WTC11 (cell line): ENCODE data around the gene CNTNAP5. TPM values are rescaled to one million over a fixed set of nuclear protein-coding genes. Genes with fewer than 3 reads are reported as not detected.

ENCODE experiments used
- ATAC-seq: fragments of 200-7000 bp; cut with Tn5 transposase; 2 replicates; pipeline ENCODE4 v1.10.0; 2021; ENCODE audit warnings: mild to moderate bottlenecking, moderate library complexity
- CTCF ChIA-PET: fragments of 300-600 bp; sonication (Branson Sonifier 250); formaldehyde crosslinking; loops from one replicate; lab custom pipeline; 2021; ENCODE audit warnings: antibody characterized with exemption; lab: Charles Lee
- POLR2A ChIA-PET: fragments of 350-600 bp; sonication (Branson Sonifier 250); formaldehyde crosslinking; loops from one replicate; lab custom pipeline; 2021; ENCODE audit warnings: antibody characterized with exemption; lab: Charles Lee
- DNase-seq: peaks from one replicate; pipeline ENCODE4 v3.0.0; 2021; ENCODE audit warnings: low spot score
- H3K27ac Mint-ChIP-seq: 2 replicates; pipeline ENCODE4 v1.8.0; 2021; ENCODE audit warnings: mixed read lengths
- H3K27me3 Mint-ChIP-seq: 2 replicates; pipeline ENCODE4 v1.8.0; 2021; ENCODE audit warnings: low read depth, mild to moderate bottlenecking, moderate library complexity, mixed read lengths
- H3K36me3 Mint-ChIP-seq: 2 replicates; pipeline ENCODE4 v1.8.0; 2021; ENCODE audit warnings: mixed read lengths
- H3K4me1 Mint-ChIP-seq: 2 replicates; pipeline ENCODE4 v1.8.0; 2022; ENCODE audit warnings: mixed read lengths
- H3K4me3 Mint-ChIP-seq: 2 replicates; pipeline ENCODE4 v1.8.0; 2021; ENCODE audit warnings: mild to moderate bottlenecking, moderate library complexity, mixed read lengths
- H3K9me3 Mint-ChIP-seq: 2 replicates; pipeline ENCODE4 v1.8.0; 2021; ENCODE audit warnings: mixed read lengths
- AR ChIP-seq: fragments of 250-450 bp; sonication (Bioruptor Pico); IDR thresholded peaks from 2 replicates; pipeline ENCODE4 v1.9.0; 2021; ENCODE audit warnings: mild to moderate bottlenecking
- ATF1 ChIP-seq: sonication (generic); formaldehyde crosslinking; IDR thresholded peaks from 2 replicates; pipeline ENCODE4 v1.8.1; 2023; ENCODE audit warnings: mild to moderate bottlenecking, moderate library complexity, missing genetic modification reagents
- E2F1 ChIP-seq: sonication (generic); formaldehyde crosslinking; IDR thresholded peaks from 2 replicates; pipeline ENCODE4 v1.8.0; 2022; ENCODE audit warnings: mild to moderate bottlenecking, missing genetic modification reagents
- EMX1 ChIP-seq: fragments of 250-450 bp; sonication (Bioruptor Pico); IDR thresholded peaks from 2 replicates; pipeline ENCODE4 v1.8.0; 2021; ENCODE audit warnings: mild to moderate bottlenecking
- GRHL2 ChIP-seq: fragments of 250-450 bp; sonication (Bioruptor Pico); IDR thresholded peaks from 2 replicates; pipeline ENCODE4 v1.8.0; 2022; ENCODE audit warnings: mild to moderate bottlenecking, moderate library complexity; ENCODE audit not compliant: insufficient replicate concordance, severe bottlenecking
- IRF2 ChIP-seq: sonication (generic); formaldehyde crosslinking; IDR thresholded peaks from 2 replicates; pipeline ENCODE4 v1.8.0; 2022; ENCODE audit warnings: low read depth, missing genetic modification reagents, borderline replicate concordance
- NR2C2 ChIP-seq: sonication (generic); formaldehyde crosslinking; IDR thresholded peaks from 2 replicates; pipeline ENCODE4 v1.8.0; 2022; ENCODE audit warnings: mild to moderate bottlenecking, missing genetic modification reagents
- RELA ChIP-seq: sonication (generic); formaldehyde crosslinking; IDR thresholded peaks from 2 replicates; pipeline ENCODE4 v1.8.1; 2022; ENCODE audit warnings: missing genetic modification reagents, mild to moderate bottlenecking, borderline replicate concordance
- TEAD1 ChIP-seq: sonication (generic); formaldehyde crosslinking; IDR thresholded peaks from 2 replicates; pipeline ENCODE4 v1.8.0; 2022; ENCODE audit warnings: mild to moderate bottlenecking, missing genetic modification reagents
- TEAD4 ChIP-seq: sonication (generic); formaldehyde crosslinking; IDR thresholded peaks from 2 replicates; pipeline ENCODE4 v1.8.0; 2022; ENCODE audit warnings: mild to moderate bottlenecking, missing genetic modification reagents
- ZNF138 ChIP-seq: sonication (generic); formaldehyde crosslinking; conservative IDR thresholded peaks from 2 replicates; pipeline ENCODE4 v1.8.1; 2022; ENCODE audit warnings: mild to moderate bottlenecking, moderate library complexity, missing genetic modification reagents
- ZNF219 ChIP-seq: sonication (generic); formaldehyde crosslinking; IDR thresholded peaks from 2 replicates; pipeline ENCODE4 v1.8.0; 2023; ENCODE audit warnings: missing genetic modification reagents, mild to moderate bottlenecking, borderline replicate concordance
- ZNF232 ChIP-seq: sonication (generic); formaldehyde crosslinking; IDR thresholded peaks from 2 replicates; pipeline ENCODE4 v1.8.0; 2022; ENCODE audit warnings: mild to moderate bottlenecking, missing genetic modification reagents
- ZNF317 ChIP-seq: sonication (generic); formaldehyde crosslinking; IDR thresholded peaks from 2 replicates; pipeline ENCODE4 v1.8.1; 2023; ENCODE audit warnings: low read depth, mild to moderate bottlenecking, moderate library complexity, missing genetic modification reagents, borderline replicate concordance
- total RNA-seq: library from RNA; stranded (reverse); gene quantifications from 3 replicates; pipeline ENCODE4 v1.2.3, GENCODE V29; 2021
- TF ChIP-seq, protein P1 (sequence below): sonication (generic); formaldehyde crosslinking; IDR thresholded peaks from 2 replicates; pipeline ENCODE4 v1.8.0; 2023; ENCODE audit warnings: mild to moderate bottlenecking, missing genetic modification reagents
- TF ChIP-seq, protein P2 (sequence below): fragments of 250-450 bp; sonication (Bioruptor Pico); IDR thresholded peaks from 2 replicates; pipeline ENCODE4 v2.1.2; 2022; ENCODE audit warnings: mild to moderate bottlenecking, moderate library complexity
- TF ChIP-seq, protein P3 (sequence below): fragments of 250-450 bp; sonication (Bioruptor Pico); IDR thresholded peaks from 2 replicates; pipeline ENCODE4 v1.9.0; 2021; ENCODE audit warnings: mild to moderate bottlenecking

CNTNAP5 gene
- total RNA-seq, 1 experiment from 2014 or later, result 0.22 TPM

GRCh38 chr2:124120246-124120645 is 95.2 kb downstream of the CNTNAP5 start (continued):
- TF ChIP-seq RELA (CRISPR knock-in tag) (no peak), ZNF138 (no peak), NR2C2 (CRISPR knock-in tag) (no peak), E2F1 (CRISPR knock-in tag) (no peak), GRHL2 (CRISPR knock-in tag) (no peak), EMX1 (CRISPR knock-in tag) (no peak), TEAD1 (CRISPR knock-in tag) (no peak)

DNA sequence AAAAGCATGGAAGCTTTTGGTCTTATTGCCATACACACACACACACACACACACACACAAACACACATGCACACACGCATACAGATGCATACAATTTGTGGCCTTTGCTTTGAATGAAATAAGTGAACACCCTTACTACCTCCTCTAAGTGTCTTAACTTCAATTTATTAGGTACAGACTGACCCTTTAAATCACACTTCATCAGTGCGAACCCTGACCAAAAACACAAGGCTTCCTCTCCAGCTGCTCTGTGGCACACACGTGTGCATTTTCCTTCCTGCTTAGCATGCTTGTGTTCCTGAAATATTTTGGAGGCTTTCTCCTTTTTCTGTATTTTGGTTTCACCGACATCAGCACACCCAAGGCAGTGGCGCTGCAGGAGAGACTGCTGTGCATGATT is 96.0 kb downstream of the CNTNAP5 start:
- ChIA-PET CTCF (no interaction called here), POLR2A (no interaction called here)
- no peak for ATAC-seq
- TF ChIP-seq ZNF317 (CRISPR knock-in tag) (no peak), AR (no peak), ZNF232 (CRISPR knock-in tag) (no peak), TEAD4 (CRISPR knock-in tag) (no peak), ATF1 (CRISPR knock-in tag) (no peak), ZNF219 (CRISPR knock-in tag) (no peak), IRF2 (no peak)
- TF ChIP-seq, protein P1, sequence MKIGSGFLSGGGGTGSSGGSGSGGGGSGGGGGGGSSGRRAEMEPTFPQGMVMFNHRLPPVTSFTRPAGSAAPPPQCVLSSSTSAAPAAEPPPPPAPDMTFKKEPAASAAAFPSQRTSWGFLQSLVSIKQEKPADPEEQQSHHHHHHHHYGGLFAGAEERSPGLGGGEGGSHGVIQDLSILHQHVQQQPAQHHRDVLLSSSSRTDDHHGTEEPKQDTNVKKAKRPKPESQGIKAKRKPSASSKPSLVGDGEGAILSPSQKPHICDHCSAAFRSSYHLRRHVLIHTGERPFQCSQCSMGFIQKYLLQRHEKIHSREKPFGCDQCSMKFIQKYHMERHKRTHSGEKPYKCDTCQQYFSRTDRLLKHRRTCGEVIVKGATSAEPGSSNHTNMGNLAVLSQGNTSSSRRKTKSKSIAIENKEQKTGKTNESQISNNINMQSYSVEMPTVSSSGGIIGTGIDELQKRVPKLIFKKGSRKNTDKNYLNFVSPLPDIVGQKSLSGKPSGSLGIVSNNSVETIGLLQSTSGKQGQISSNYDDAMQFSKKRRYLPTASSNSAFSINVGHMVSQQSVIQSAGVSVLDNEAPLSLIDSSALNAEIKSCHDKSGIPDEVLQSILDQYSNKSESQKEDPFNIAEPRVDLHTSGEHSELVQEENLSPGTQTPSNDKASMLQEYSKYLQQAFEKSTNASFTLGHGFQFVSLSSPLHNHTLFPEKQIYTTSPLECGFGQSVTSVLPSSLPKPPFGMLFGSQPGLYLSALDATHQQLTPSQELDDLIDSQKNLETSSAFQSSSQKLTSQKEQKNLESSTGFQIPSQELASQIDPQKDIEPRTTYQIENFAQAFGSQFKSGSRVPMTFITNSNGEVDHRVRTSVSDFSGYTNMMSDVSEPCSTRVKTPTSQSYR, result no peak
- TF ChIP-seq, protein P2, sequence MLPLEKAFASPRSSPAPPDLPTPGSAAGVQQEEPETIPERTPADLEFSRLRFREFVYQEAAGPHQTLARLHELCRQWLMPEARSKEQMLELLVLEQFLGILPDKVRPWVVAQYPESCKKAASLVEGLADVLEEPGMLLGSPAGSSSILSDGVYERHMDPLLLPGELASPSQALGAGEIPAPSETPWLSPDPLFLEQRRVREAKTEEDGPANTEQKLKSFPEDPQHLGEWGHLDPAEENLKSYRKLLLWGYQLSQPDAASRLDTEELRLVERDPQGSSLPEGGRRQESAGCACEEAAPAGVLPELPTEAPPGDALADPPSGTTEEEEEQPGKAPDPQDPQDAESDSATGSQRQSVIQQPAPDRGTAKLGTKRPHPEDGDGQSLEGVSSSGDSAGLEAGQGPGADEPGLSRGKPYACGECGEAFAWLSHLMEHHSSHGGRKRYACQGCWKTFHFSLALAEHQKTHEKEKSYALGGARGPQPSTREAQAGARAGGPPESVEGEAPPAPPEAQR, result no peak
- TF ChIP-seq, protein P3, sequence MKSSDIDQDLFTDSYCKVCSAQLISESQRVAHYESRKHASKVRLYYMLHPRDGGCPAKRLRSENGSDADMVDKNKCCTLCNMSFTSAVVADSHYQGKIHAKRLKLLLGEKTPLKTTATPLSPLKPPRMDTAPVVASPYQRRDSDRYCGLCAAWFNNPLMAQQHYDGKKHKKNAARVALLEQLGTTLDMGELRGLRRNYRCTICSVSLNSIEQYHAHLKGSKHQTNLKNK (CRISPR knock-in tag), result no peak
- Mint-ChIP-seq H3K9me3 (peaks cover 36% of the 10 kb centered on the region), H3K36me3 (peaks cover 28% of the 10 kb centered on the region), H3K4me3 (no peak overlapping the region), H3K4me1 (no peaks in the 10 kb centered on the region), H3K27ac (no peak overlapping the region), H3K27me3 (peaks cover 12% of the 10 kb centered on the region)
- DNase-seq, result no peak
